GM18511 (cell line): ENCODE data around the gene DPT.

Experiments
- ATAC-seq: cut with Tn5 transposase; IDR thresholded peaks from one replicate; pipeline ENCODE4 v1.9.1; 2021; ENCODE audit warnings: mild to moderate bottlenecking, moderate library complexity; ENCODE audit not compliant: unreplicated experiment

Gene DPT

GRCh38 chr1:168706391-168706992, 22.5 kb downstream of the DPT start:
- ATAC-seq, result no peak

- ATAC-seq, result no peak
Observed at GRCh38 chr1:168700575-168701268, 28.3 kb downstream of the DPT start.

GRCh38 chr1:168698453-168698852, 30.6 kb downstream of the DPT start:
- no peak for ATAC-seq

GRCh38 chr1:168697356-168698126, 31.5 kb downstream of the DPT start:
- ATAC-seq, result no peak

- ATAC-seq, result no peak
Observed at GRCh38 chr1:168696125-168696760, 32.8 kb downstream of the DPT start.

- ATAC-seq, result no peak
Observed at GRCh38 chr1:168693872-168694238, 35.2 kb downstream of the DPT start.

DNA sequence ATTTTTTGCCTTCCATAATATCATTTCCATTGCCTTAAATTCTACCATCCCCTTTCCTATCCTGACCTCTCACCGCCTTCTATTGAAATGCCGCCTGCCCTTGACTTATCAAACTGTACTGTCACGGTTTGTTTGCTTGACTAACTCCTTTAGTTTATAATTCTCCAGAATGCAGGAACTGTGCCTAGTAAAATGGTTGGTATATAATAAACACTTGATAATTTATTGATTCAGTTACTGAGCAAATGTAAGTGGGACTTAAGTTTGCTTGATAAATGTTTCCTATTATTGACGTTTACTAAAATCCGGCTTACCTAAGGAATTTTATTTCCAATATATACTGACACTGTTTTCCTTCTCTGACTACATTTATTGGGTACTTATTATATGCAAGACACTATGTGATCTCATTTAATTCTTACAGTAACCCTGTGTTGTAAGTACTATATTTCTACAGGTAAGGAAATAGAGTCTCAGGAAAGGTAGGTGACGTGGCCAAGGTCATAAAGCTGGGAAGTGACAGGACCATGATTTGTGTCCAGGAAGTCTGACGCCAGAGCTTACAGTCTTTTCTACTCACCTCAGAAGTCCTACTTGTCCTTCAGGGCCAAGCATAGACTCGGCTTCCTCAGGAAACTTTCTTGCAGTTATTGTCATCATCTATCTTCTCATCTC, 35.7 kb downstream of the DPT start:
- no peak for ATAC-seq

DNA sequence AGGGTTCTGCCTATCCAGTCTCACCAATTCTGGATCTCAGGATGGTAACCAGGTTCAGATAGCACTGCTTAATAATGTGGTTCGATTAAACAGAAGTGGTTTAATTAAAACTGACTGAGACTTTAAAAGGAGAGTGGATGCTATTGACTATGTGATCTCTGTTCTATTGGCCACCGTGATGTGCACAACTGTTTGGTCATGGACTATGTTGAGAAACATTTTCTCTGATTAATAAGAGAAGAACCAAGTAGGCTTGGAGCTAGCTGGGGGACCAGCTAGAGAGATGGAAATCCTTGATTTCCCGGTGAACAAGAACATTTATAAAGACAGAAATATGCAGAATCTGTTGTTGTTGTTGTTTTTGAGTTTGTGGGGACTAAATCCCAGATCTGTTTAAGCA, 36.5 kb downstream of the DPT start:
- ATAC-seq, result no peak

GRCh38 chr1:168691541-168691940, 37.5 kb downstream of the DPT start:
- ATAC-seq, result no peak

DNA sequence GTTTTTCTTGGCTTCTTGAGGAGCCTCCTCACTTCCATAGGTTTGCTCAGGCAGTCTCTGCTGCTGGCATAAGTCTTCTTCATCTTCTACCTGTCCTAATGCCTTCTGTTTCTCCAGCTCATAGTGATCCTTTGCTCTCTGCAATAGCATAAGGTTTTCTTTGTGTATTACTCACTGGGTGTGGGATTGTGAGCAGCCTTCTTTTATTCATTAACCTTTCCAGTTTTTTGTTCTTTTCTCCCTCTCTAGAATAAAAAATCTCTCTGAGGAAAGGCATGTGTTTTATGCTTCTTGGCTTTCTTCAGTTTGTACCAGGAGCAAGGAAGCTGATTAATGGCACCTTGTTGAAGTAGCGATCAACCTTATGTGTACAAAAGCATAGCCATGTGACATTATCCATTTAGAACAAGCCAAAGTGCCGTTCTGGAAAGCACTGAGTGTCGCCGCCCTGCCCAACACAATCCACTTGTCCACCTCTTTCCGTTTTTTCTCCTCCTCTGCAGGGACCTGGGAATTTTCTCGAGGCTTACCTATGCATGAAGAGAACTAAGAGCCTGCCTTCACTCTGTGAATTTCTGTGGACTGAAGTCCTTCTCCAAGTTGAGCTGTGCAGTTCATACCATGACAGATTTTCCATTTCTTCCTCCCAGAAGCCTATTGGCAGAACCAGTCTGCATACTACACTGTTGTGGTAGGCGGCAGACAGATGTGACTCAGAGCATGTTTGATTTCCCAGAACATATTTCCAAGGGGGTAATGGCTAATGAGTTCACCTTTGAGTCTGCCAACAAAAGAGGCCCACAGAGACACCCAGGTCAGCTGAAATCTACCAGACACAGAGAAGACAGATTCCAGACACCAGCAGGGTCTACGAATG, 39.0 kb downstream of the DPT start:
- ATAC-seq, result no peak

- ATAC-seq, result no peak
Observed at GRCh38 chr1:168689327-168689657, 39.7 kb downstream of the DPT start.

DNA sequence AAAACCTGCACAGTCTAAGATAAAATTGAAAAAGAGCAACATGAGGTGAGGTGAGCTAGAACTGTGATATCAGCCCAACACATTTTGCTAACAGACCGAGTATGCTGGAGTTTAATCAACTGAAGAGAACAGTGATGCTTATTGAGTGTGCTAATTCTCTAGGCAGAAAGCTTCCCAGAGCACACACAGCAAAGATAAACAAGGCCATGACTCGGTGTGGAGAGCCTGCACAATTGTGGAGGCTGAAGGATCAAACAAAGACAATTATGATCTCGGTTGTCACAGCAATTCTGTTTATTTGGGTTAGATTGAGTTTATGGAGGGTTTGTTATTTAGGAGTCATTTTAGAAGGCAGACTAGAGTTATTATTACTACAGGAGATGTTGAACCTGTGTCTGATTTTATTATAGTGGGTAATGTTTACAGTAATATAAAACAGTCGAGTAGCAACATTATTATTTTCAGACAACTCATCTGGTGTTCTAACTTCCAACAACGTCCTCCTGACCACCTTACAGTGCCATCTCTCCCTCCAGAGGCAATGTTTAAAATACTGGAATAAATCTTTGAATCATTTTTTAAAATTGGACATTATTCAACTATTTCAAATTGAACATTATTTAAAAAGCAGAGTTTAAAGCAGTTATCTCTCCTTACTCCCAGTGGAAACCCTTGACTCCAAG, 40.2 kb downstream of the DPT start:
- ATAC-seq, result no peak

GRCh38 chr1:168687816-168688215, 41.2 kb downstream of the DPT start:
- no peak for ATAC-seq

DNA sequence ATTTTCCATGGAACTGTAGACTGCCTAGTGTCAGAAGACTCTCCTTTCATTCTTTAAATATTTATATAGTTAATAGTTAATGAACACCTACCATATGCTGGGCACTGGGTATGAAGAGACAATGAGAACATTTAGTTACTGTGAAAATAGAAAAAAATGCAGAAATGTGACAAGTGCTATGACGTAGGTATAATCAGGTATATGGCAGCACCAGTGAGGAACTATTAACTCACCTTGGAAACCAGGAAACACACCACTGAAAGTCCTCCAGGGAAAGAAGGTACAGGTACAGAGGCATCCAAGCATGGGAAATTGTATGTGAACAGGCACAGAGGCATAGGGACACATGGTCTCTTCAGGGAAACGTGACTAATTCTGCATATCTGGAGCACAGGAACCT, 42.3 kb downstream of the DPT start:
- no peak for ATAC-seq

- no peak for ATAC-seq
Observed at GRCh38 chr1:168683871-168684270, 45.1 kb downstream of the DPT start.

DNA sequence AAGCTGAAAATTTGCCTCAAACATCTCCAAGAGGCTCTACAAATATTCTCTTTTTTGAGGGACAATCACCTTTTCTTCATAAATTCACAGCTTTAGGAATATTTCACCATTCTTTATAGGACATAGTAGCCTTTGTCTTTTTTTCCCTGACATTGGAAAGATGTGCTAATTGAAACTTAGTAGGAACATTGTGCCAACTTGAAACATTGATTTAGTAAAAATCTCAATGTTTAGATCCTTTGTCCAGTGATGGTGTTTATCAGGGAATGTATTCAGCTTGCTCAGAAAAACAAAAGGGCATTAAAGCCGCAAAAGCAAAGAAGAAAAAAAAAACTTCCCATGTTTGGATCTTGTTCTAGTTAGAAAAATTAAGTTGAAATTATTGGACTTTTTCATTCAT, 52.1 kb downstream of the DPT start:
- ATAC-seq, result no peak

DNA sequence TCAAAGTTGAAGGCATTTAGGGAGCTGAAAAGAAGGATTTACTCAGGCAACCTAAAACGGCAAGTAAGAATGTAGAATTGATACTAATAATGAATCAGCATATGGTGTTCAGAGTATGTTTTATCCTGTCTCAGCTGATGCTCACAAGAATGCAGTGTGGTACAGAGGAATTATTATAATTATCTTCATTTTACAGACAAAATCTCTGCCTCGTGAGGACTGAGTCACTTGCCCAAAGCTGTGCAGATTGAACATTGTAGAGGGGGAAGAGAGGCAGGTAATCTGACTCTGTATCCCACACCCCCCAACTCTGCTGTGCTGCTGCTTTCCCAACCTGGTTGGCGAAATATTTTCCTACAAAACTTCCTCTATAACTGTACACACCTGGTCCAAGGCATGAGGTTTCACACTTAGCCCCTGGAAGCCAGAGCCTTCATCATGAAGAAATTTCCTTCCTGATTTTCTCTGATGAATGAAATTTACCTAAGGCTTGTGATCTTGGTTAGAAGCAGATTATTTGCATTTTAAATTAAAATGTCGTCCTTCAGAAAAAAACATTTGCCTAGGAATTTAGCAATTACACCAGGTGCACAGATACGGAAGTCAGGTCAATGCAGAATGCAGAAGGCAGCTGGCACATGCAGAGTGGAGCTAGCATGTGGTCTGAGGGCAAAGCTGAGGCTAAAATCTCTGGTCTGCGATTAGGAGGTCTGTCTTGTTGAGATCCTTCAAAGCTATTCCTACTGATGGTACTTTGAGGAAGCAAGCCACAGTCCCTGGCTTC, 52.8 kb downstream of the DPT start:
- no peak for ATAC-seq

DNA sequence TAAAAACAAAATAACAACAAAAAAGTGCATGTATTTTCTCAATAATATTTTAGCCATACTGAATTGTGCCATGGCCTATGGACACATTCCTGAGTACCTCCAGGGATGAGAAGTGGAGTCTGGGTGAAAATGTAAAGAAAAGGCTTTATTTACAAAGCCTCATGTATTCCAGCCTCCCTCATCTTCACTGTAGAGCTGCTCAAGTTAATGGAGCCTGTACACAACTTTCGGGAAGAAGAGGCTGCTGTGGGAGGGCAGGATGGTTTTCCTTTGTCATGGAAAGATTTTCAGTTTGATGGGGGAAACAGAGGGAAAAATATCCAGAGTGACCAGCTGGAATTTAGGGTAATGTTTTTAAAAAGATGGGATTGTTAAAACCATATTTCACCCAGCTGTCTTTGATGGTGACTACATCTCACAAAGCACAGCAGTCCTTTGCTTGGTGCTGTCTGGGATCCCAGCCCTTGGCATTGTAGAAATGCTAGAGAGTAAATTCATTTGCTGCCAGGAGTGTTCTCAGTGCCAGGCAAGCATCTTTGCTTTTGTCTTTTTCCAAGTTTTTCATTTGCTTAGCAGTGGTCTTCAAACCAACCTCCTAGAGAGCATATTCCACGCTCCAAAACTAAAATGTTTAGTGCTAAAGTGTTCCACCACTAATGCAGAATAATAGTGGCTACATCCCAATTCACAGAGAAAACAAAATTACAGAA, 54.9 kb downstream of the DPT start:
- no peak for ATAC-seq
